H1 (cell line): ENCODE data around the gene LRRC63. TPM values are rescaled to one million over a fixed set of nuclear protein-coding genes. Genes with fewer than 3 reads are reported as not detected.

Experiments
- CTCF ChIA-PET: fragments of 300-600 bp; sonication (Branson Sonifier 250); formaldehyde crosslinking; loops from one replicate; lab custom pipeline; 2021; ENCODE audit not compliant: partially characterized antibody; lab: Charles Lee
- POLR2A ChIA-PET: fragments of 300-600 bp; sonication (Branson Sonifier 250); formaldehyde crosslinking; loops from one replicate; lab custom pipeline; 2021; ENCODE audit warnings: inconsistent platforms; ENCODE audit not compliant: partially characterized antibody; lab: Charles Lee
- DNase-seq, 2 experiments: peaks; one replicate each; pipeline versions ENCODE4 v3.0.0 to v3.0.0-alpha.2; 2010 to 2022; ENCODE audit warnings: low spot score in 2 of 2, low read depth in 1 of 2, mixed read lengths in 1 of 2
- FAIRE-seq: peaks from 2 replicates; lab custom pipeline; 2011; peaks lifted over from hg19 to GRCh38; lab: Jason Lieb, UNC
- H2AFZ ChIP-seq: 2 replicates; pipeline ENCODE4 v1.8.1; 2012; ENCODE audit warnings: low read length, inconsistent platforms
- H2AK5ac ChIP-seq: 2 replicates; pipeline ENCODE4 v1.6.1; 2013; ENCODE audit warnings: low read depth, low read length
- H2BK120ac ChIP-seq: replicated peaks from 2 replicates; pipeline ENCODE3; 2013; ENCODE audit warnings: low read depth, low read length, inconsistent platforms
- H2BK12ac ChIP-seq: 2 replicates; pipeline ENCODE4 v1.6.1; 2013; ENCODE audit warnings: low read depth, low read length
- H2BK15ac ChIP-seq: 2 replicates; pipeline ENCODE4 v1.6.1; 2013; ENCODE audit warnings: low read length
- H2BK20ac ChIP-seq: 2 replicates; pipeline ENCODE4 v1.6.1; 2013; ENCODE audit warnings: low read length
- H2BK5ac ChIP-seq: 2 replicates; pipeline ENCODE4 v1.6.1; 2013; ENCODE audit warnings: low read depth, low read length
- H3K14ac ChIP-seq: 2 replicates; pipeline ENCODE4 v1.6.1; 2013; ENCODE audit warnings: inconsistent platforms; ENCODE audit not compliant: insufficient read length
- H3K18ac ChIP-seq: 2 replicates; pipeline ENCODE4 v1.6.1; 2013; ENCODE audit warnings: low read length; ENCODE audit errors: extremely low read depth
- H3K23ac ChIP-seq: 2 replicates; pipeline ENCODE4 v1.6.1; 2013; ENCODE audit warnings: inconsistent platforms; ENCODE audit not compliant: insufficient read length
- H3K23me2 ChIP-seq: 2 replicates; pipeline ENCODE4 v1.6.1; 2013; ENCODE audit warnings: low read depth, low read length
- H3K27ac ChIP-seq: 2 replicates; pipeline ENCODE4 v1.6.1; 2011; ENCODE audit warnings: low read depth, low read length, inconsistent platforms
- H3K27me3 ChIP-seq, 4 experiments: replicated peaks in 1 of 4; 1 replicate in 1 of 4; 2 replicates in 3 of 4; pipeline versions ENCODE4 v1.6.1 to v1.8.1; 2011 to 2013; ENCODE audit warnings: low read length in 3 of 4, mild to moderate bottlenecking in 3 of 4, inconsistent platforms in 2 of 4, mixed read lengths in 2 of 4, moderate library complexity in 1 of 4; ENCODE audit not compliant: control insufficient read depth in 3 of 4, insufficient read depth in 3 of 4; ENCODE audit errors: extremely low read depth in 1 of 4
- H3K36me3 ChIP-seq, 4 experiments: 2 replicates each; pipeline versions ENCODE4 v1.6.1 to v1.8.1; 2011 to 2013; ENCODE audit warnings: mild to moderate bottlenecking in 4 of 4, low read length in 3 of 4, moderate library complexity in 2 of 4, control low read depth in 1 of 4, inconsistent platforms in 1 of 4; ENCODE audit not compliant: insufficient read depth in 4 of 4, control insufficient read depth in 2 of 4
- H3K4ac ChIP-seq: replicated peaks from 2 replicates; pipeline ENCODE3; 2013; ENCODE audit warnings: low read length, low read depth, mixed read lengths, inconsistent platforms; ENCODE audit not compliant: insufficient read length
- H3K4me1 ChIP-seq, 4 experiments: replicated peaks in 1 of 4; 1 replicate in 1 of 4; 2 replicates in 3 of 4; pipeline versions ENCODE4 v1.6.1 to v1.8.1; 2011 to 2013; ENCODE audit warnings: low read length in 3 of 4, inconsistent platforms in 2 of 4, mixed read lengths in 1 of 4; ENCODE audit not compliant: insufficient read depth in 4 of 4, control insufficient read depth in 3 of 4
- H3K4me2 ChIP-seq, 2 experiments: 2 replicates each; pipeline versions ENCODE4 v1.6.1 to v1.8.1; 2011 to 2013; ENCODE audit warnings: low read depth in 2 of 2, low read length in 2 of 2, control low read depth in 1 of 2, inconsistent platforms in 1 of 2, mild to moderate bottlenecking in 1 of 2; ENCODE audit not compliant: insufficient read depth in 1 of 2
- H3K4me3 ChIP-seq, 4 experiments: fragments of 200-600, 300-600 bp in 1 of 4; sonication (generic), shearing (Covaris generic), sonication (Bioruptor Twin) in 1 of 4; 2 replicates each; pipeline versions ENCODE4 v1.5.1 to v1.8.1; 2011 to 2016; ENCODE audit warnings: low read length in 4 of 4, low read depth in 3 of 4, control low read depth in 2 of 4, inconsistent platforms in 2 of 4, mild to moderate bottlenecking in 2 of 4, mixed read lengths in 1 of 4, moderate library complexity in 1 of 4; ENCODE audit not compliant: insufficient read depth in 2 of 4; ENCODE audit errors: extremely low read depth in 1 of 4
- H3K56ac ChIP-seq: replicated peaks from 2 replicates; pipeline ENCODE3; 2013; ENCODE audit warnings: low read depth, mild to moderate bottlenecking, mixed read lengths, low read length, inconsistent platforms; ENCODE audit not compliant: insufficient read length
- H3K79me1 ChIP-seq: 2 replicates; pipeline ENCODE4 v1.6.1; 2013; ENCODE audit warnings: low read depth, low read length, control low read depth
- H3K79me2 ChIP-seq, 2 experiments: 2 replicates each; pipeline versions ENCODE4 v1.6.1 to v1.8.1; 2012 to 2013; ENCODE audit warnings: low read length in 2 of 2, mild to moderate bottlenecking in 2 of 2, inconsistent platforms in 1 of 2; ENCODE audit not compliant: insufficient read depth in 2 of 2, control insufficient read depth in 1 of 2
- H3K9ac ChIP-seq, 4 experiments: replicated peaks in 1 of 4; 1 replicate in 1 of 4; 2 replicates in 3 of 4; pipeline versions ENCODE4 v1.6.1 to v1.8.1; 2011 to 2013; ENCODE audit warnings: low read depth in 3 of 4, low read length in 3 of 4, control low read depth in 2 of 4, mild to moderate bottlenecking in 2 of 4, moderate library complexity in 2 of 4, inconsistent platforms in 1 of 4; ENCODE audit errors: extremely low read depth in 1 of 4
- H3K9me3 ChIP-seq, 2 experiments: 2 replicates each; pipeline versions ENCODE4 v1.6.1 to v1.8.1; 2012 to 2013; ENCODE audit warnings: mild to moderate bottlenecking in 2 of 2, moderate library complexity in 2 of 2, control low read depth in 1 of 2, inconsistent platforms in 1 of 2, low read depth in 1 of 2, low read length in 1 of 2, mixed read lengths in 1 of 2; ENCODE audit not compliant: insufficient read depth in 2 of 2
- H4K20me1 ChIP-seq, 2 experiments: replicated peaks in 1 of 2; 2 replicates each; pipeline versions ENCODE3 to v1.8.1; 2011 to 2013; ENCODE audit warnings: inconsistent platforms in 2 of 2, low read length in 2 of 2, mild to moderate bottlenecking in 1 of 2; ENCODE audit not compliant: insufficient read depth in 2 of 2, control insufficient read depth in 1 of 2
- H4K5ac ChIP-seq: 2 replicates; pipeline ENCODE4 v1.6.1; 2013; ENCODE audit warnings: low read length, low read depth, mixed read lengths, inconsistent platforms; ENCODE audit not compliant: insufficient read length
- H4K8ac ChIP-seq: 2 replicates; pipeline ENCODE4 v1.8.0; 2013; ENCODE audit warnings: mild to moderate bottlenecking, moderate library complexity, low read length, inconsistent platforms; ENCODE audit not compliant: insufficient read depth; ENCODE audit errors: extremely low read depth
- H4K91ac ChIP-seq: replicated peaks from 2 replicates; pipeline ENCODE3; 2013; ENCODE audit warnings: low read length, mixed read lengths, inconsistent platforms; ENCODE audit not compliant: insufficient read length
- ATF2 ChIP-seq: IDR thresholded peaks from 2 replicates; pipeline ENCODE4 v1.6.1; 2012; ENCODE audit warnings: low read length, inconsistent platforms
- BRCA1 ChIP-seq: IDR thresholded peaks from 2 replicates; pipeline ENCODE4 v1.6.1; 2012; ENCODE audit warnings: low read depth, low read length, improper control_type of control experiment
- CTCF ChIP-seq, 3 experiments: IDR thresholded peaks; 1 replicate in 2 of 3; 2 replicates in 1 of 3; pipeline versions ENCODE4 v1.5.1 to v1.6.1; 2011; ENCODE audit warnings: low read length in 3 of 3, mild to moderate bottlenecking in 3 of 3, inconsistent platforms in 2 of 3, low read depth in 1 of 3, moderate library complexity in 1 of 3; ENCODE audit not compliant: insufficient read depth in 1 of 3; ENCODE audit errors: control extremely low read depth in 1 of 3
- EZH2 ChIP-seq: fragments of 200-600 bp; sonication (generic); IDR thresholded peaks from 2 replicates; pipeline ENCODE4 v1.7.1; 2012; ENCODE audit warnings: low read depth, mild to moderate bottlenecking, moderate library complexity, low read length, inconsistent platforms; ENCODE audit not compliant: severe bottlenecking
- GTF2F1 ChIP-seq: IDR thresholded peaks from 2 replicates; pipeline ENCODE4 v1.6.1; 2012; ENCODE audit warnings: low read depth, low read length, improper control_type of control experiment, borderline replicate concordance
- JUN ChIP-seq: IDR thresholded peaks from 2 replicates; pipeline ENCODE4 v1.6.1; 2011; ENCODE audit warnings: low read depth, mild to moderate bottlenecking, improper control_type of control experiment, low read length
- POLR2AphosphoS5 ChIP-seq: IDR thresholded peaks from 2 replicates; pipeline ENCODE4 v1.6.1; 2011; ENCODE audit warnings: low read depth, low read length
- SAP30 ChIP-seq: fragments of 300-600 bp; sonication (generic); IDR thresholded peaks from 2 replicates; pipeline ENCODE4 v1.7.1; 2012; ENCODE audit warnings: low read length, moderate library complexity, mild to moderate bottlenecking, inconsistent platforms; ENCODE audit not compliant: insufficient read depth, insufficient replicate concordance
- TCF12 ChIP-seq: IDR thresholded peaks from 2 replicates; pipeline ENCODE4 v1.6.1; 2011; ENCODE audit warnings: low read depth, mild to moderate bottlenecking, low read length
- ZNF274 ChIP-seq: IDR thresholded peaks from 2 replicates; pipeline ENCODE4 v1.7.0; 2012; ENCODE audit warnings: low read length, borderline replicate concordance; ENCODE audit errors: extremely low read depth
- WGBS, 2 experiments: shearing (Covaris generic) in 1 of 2; methylation state at CpG; one replicate each; pipeline versions ENCODE4 v1.1.6 to v1.1.7; 2013 to 2015; ENCODE audit warnings: low lambda C conversion rate in 2 of 2, mixed read lengths in 2 of 2, inconsistent platforms in 1 of 2, low coverage in 1 of 2, missing lambda C conversion rate in 1 of 2; ENCODE audit not compliant: insufficient replicate concordance in 2 of 2, insufficient coverage in 1 of 2, insufficient read length in 1 of 2; ENCODE audit errors: extremely low coverage in 1 of 2, missing lambda C conversion rate in 1 of 2; 5-methylcytosine and 5-hydroxymethylcytosine counted together
- polyA plus RNA-seq, 7 experiments: library from polyadenylated mRNA; depleted of rRNA in 3 of 7; stranded (reverse) in 5 of 7; unstranded in 2 of 7; fragments of >200 nt in 5 of 7; fragments of 200-250 nt in 2 of 7; gene quantifications; 1 replicate in 5 of 7; 2 replicates in 1 of 7; 4 replicates in 1 of 7; pipeline versions ENCODE4 v1.2.1 to v1.2.3, GENCODE V29; 2011 to 2013; ENCODE audit warnings: missing spikeins in 2 of 7, mixed read lengths in 2 of 7
- total RNA-seq: library from RNA; stranded (reverse); fragmentation: NEBNext Ultra II Directional; extraction: Animal tissue kit (Norgen Biotek cat#: 25700); gene quantifications from 2 replicates; pipeline ENCODE4 v1.2.1, GENCODE V29; 2021

Gene LRRC63
- total and polyA plus RNA-seq, 2 of the 8 experiments (the other 6 are each of a cell fraction or from before 2014, with no cell fraction given), result not detected

- POLR2A ChIA-PET, result no interaction called here
- TF ChIP-seq JUN, result no peak
- no peak for TF ChIP-seq TCF12
- no peak for TF ChIP-seq ZNF274
- TF ChIP-seq POLR2AphosphoS5, result no peak
- TF ChIP-seq SAP30, result no peak
- TF ChIP-seq CTCF (IDR thresholded peaks at IDR 0.05; ENCODE audit: control extremely low read depth in 1 of 3, insufficient read depth in 1 of 3, low read depth in 1 of 3, low read length in 3 of 3), result no peak
- TF ChIP-seq GTF2F1, result no peak
- no peak for TF ChIP-seq EZH2
- TF ChIP-seq BRCA1, result no peak
- no peak for TF ChIP-seq ATF2
Observed at GRCh38 chr13:46267166-46267565, 55.4 kb downstream of the LRRC63 start.

More at GRCh38 chr13:46267166-46267565, 55.4 kb downstream of the LRRC63 start:
- Histone ChIP-seq H4K20me1 (no peaks in the 10 kb centered on the region), H2AFZ (no peak overlapping the region), H4K5ac (no peak overlapping the region), H3K9ac (no peak overlapping the region), H3K27ac (no peak overlapping the region), H3K18ac (no peak overlapping the region), H3K27me3 (no peaks in the 10 kb centered on the region), H3K4me1 (peaks cover 0 to 3% (median 0%) of the 10 kb centered on the region in 4 experiments; a peak in 2 of 7 replicates), H3K4ac (no peak overlapping the region), H3K4me2 (no peak overlapping the region), H2BK120ac (no peak overlapping the region), H2AK5ac (no peak overlapping the region), H4K8ac (no peak overlapping the region), H2BK12ac (no peak overlapping the region), H2BK15ac (no peak overlapping the region), H3K14ac (no peak overlapping the region), H3K79me2 (no peaks in the 10 kb centered on the region), H3K36me3 (no peaks in the 10 kb centered on the region), H2BK20ac (no peak overlapping the region), H3K4me3 (no peak overlapping the region), H3K9me3 (no peaks in the 10 kb centered on the region), H4K91ac (no peak overlapping the region), H3K79me1 (no peaks in the 10 kb centered on the region), H3K56ac (no peak overlapping the region), H3K23me2 (no peaks in the 10 kb centered on the region), H2BK5ac (no peak overlapping the region), H3K23ac (no peak overlapping the region)
- DNase-seq, result no peak
- WGBS, 2 experiments, result 100% methylated on average over 2 of the region's 2 CpGs; no CpG with 5 or more reads in 1 of the 2 experiments
- no peak for FAIRE-seq
- CTCF ChIA-PET, result interaction anchor here (0.6 kb wide), 1 partner anchor 388 kb away, joined by 3 read pairs; no protein-coding TSS in a partner anchor
